Measurements from ENCODE around the gene MAGI3. TPM values are rescaled to one million over a fixed set of nuclear protein-coding genes. Genes with fewer than 3 reads are reported as not detected.

The MAGI3 gene
- total RNA-seq, 1 experiment from 2014 or later, result 27.6 TPM

- no peak overlapping the region for H3K4me3 Mint-ChIP-seq (ENCODE audit: unreplicated experiment)
- TF ChIP-seq CTCF (IDR thresholded peaks at IDR 0.05; ENCODE audit: insufficient read depth in 1 of 2, low read depth in 1 of 2, low read length in 1 of 2, severe bottlenecking in 1 of 2, unreplicated experiment in 1 of 2), result no peak
- no peak overlapping the region for H3K4me3 ChIP-seq (ENCODE audit: low read depth, low read length)
- no peaks in the 10 kb centered on the region; the same call in 1 of the 2 replicates for H3K9me3 ChIP-seq
- peaks cover 12% of the 10 kb centered on the region for H3K4me1 Mint-ChIP-seq (ENCODE audit: low read depth, unreplicated experiment)
- H3K27me3 ChIP-seq (replicated peaks; ENCODE audit: control insufficient read depth, insufficient read depth, low read length), result no peaks in the 10 kb centered on the region
- CTCF ChIA-PET, result no interaction called here
- peaks cover 7% of the 10 kb centered on the region for H3K4me1 ChIP-seq
- POLR2A ChIA-PET, result no interaction called here
- BruUV-seq (replicated peaks), result no TSS peak
- no peak for DNase-seq
- peaks cover 12% of the 10 kb centered on the region for H3K9me3 Mint-ChIP-seq (ENCODE audit: unreplicated experiment)
- peaks cover 7% of the 10 kb centered on the region for H3K36me3 Mint-ChIP-seq (ENCODE audit: insufficient read depth, unreplicated experiment)
- H3K27ac Mint-ChIP-seq (ENCODE audit: unreplicated experiment), result no peak overlapping the region
- no peaks in the 10 kb centered on the region for H3K27me3 Mint-ChIP-seq (ENCODE audit: insufficient read depth, unreplicated experiment)
- intact Hi-C loops (cut with micrococcal nuclease; ENCODE audit: unreplicated experiment), result no loop called here
- no peaks in the 10 kb centered on the region for H3K36me3 ChIP-seq (ENCODE audit: control insufficient read depth, insufficient read depth, low read length)
These were observed 141.0 kb downstream of the MAGI3 start for GRCh38 chr1:113531321-113531720.

GRCh38 chr1:113533061-113533460 lies 142.7 kb downstream of the MAGI3 start:
- POLR2A ChIA-PET, result no interaction called here
- Mint-ChIP-seq H3K4me1 (ENCODE audit: low read depth, unreplicated experiment) (peaks cover 19% of the 10 kb centered on the region), H3K27me3 (ENCODE audit: insufficient read depth, unreplicated experiment) (no peaks in the 10 kb centered on the region), H3K36me3 (ENCODE audit: insufficient read depth, unreplicated experiment) (peaks cover 13% of the 10 kb centered on the region), H3K9me3 (ENCODE audit: unreplicated experiment) (no peaks in the 10 kb centered on the region), H3K27ac (ENCODE audit: unreplicated experiment) (no peak overlapping the region), H3K4me3 (ENCODE audit: unreplicated experiment) (no peak overlapping the region)
- no peaks in the 10 kb centered on the region for H3K27me3 ChIP-seq (replicated peaks; ENCODE audit: control insufficient read depth, insufficient read depth, low read length)
- peaks cover 7% of the 10 kb centered on the region for H3K4me1 ChIP-seq
- CTCF ChIA-PET, result no interaction called here
- no peak for TF ChIP-seq CTCF (IDR thresholded peaks at IDR 0.05; ENCODE audit: insufficient read depth in 1 of 2, low read depth in 1 of 2, low read length in 1 of 2, severe bottlenecking in 1 of 2, unreplicated experiment in 1 of 2)
- no TSS peak for BruUV-seq (replicated peaks)
- H3K36me3 ChIP-seq (ENCODE audit: control insufficient read depth, insufficient read depth, low read length), result no peaks in the 10 kb centered on the region
- intact Hi-C loops (cut with micrococcal nuclease; ENCODE audit: unreplicated experiment), result no loop called here
- no peak overlapping the region for H3K4me3 ChIP-seq (ENCODE audit: low read depth, low read length)
- DNase-seq, result no peak
- H3K9me3 ChIP-seq, result no peaks in the 10 kb centered on the region; the same call in 1 of the 2 replicates

- no peaks in the 10 kb centered on the region for H3K27me3 Mint-ChIP-seq (ENCODE audit: insufficient read depth, unreplicated experiment)
- H3K4me1 Mint-ChIP-seq (ENCODE audit: low read depth, unreplicated experiment), result peaks cover 19% of the 10 kb centered on the region
- no peaks in the 10 kb centered on the region for H3K9me3 Mint-ChIP-seq (ENCODE audit: unreplicated experiment)
- peak overlapping the region; percentile 76 for H3K27ac Mint-ChIP-seq (ENCODE audit: unreplicated experiment)
- no peak for TF ChIP-seq CTCF (IDR thresholded peaks at IDR 0.05; ENCODE audit: insufficient read depth in 1 of 2, low read depth in 1 of 2, low read length in 1 of 2, severe bottlenecking in 1 of 2, unreplicated experiment in 1 of 2)
- CTCF ChIA-PET, result no interaction called here
- Histone ChIP-seq H3K4me1 (peaks cover 7% of the 10 kb centered on the region), H3K9me3 (no peaks in the 10 kb centered on the region), H3K4me3 (ENCODE audit: low read depth, low read length) (no peak overlapping the region), H3K27me3 (replicated peaks; ENCODE audit: control insufficient read depth, insufficient read depth, low read length) (no peaks in the 10 kb centered on the region), H3K36me3 (ENCODE audit: control insufficient read depth, insufficient read depth, low read length) (no peaks in the 10 kb centered on the region)
- H3K4me3 Mint-ChIP-seq (ENCODE audit: unreplicated experiment), result peak overlapping the region; percentile 39
- DNase-seq, result peak in 1 of 2 experiments; percentile 9
- intact Hi-C loops (cut with micrococcal nuclease; ENCODE audit: unreplicated experiment), result no loop called here
- BruUV-seq (replicated peaks), result no TSS peak
- peaks cover 13% of the 10 kb centered on the region for H3K36me3 Mint-ChIP-seq (ENCODE audit: insufficient read depth, unreplicated experiment)
- POLR2A ChIA-PET, result interaction anchor here (0.6 kb wide), 1 partner anchor 86 kb away, joined by 4 read pairs; no protein-coding TSS in a partner anchor
These were observed 144.0 kb downstream of the MAGI3 start for GRCh38 chr1:113534130-113534817.
